DND-41 (cell line): ENCODE results near the gene ERBB4.

ENCODE experiments used
- ATAC-seq: fragments of 200-7000 bp; cut with Tn5 transposase; 3 replicates; pipeline ENCODE4 v1.9.1; 2021; ENCODE audit warnings: low read depth; ENCODE audit not compliant: insufficient read depth
- DNase-seq: peaks from one replicate; pipeline ENCODE4 v3.0.0-alpha.2; 2020
- H2AFZ ChIP-seq: 2 replicates; pipeline ENCODE4 v1.6.0; 2012; ENCODE audit warnings: low read depth, low read length
- H3K27ac ChIP-seq: 2 replicates; pipeline ENCODE4 v1.5.1; 2012; ENCODE audit warnings: low read length, inconsistent platforms
- H3K27me3 ChIP-seq: fragments of 200-600 bp; sonication (generic); 2 replicates; pipeline ENCODE4 v1.6.0; 2012; ENCODE audit warnings: low read length, mild to moderate bottlenecking, inconsistent platforms; ENCODE audit not compliant: insufficient read depth, poor library complexity
- H3K36me3 ChIP-seq: 2 replicates; pipeline ENCODE4 v1.5.1; 2012; ENCODE audit warnings: low read length, inconsistent platforms; ENCODE audit not compliant: insufficient read depth
- H3K4me1 ChIP-seq: 2 replicates; pipeline ENCODE4 v1.5.1; 2012; ENCODE audit warnings: mild to moderate bottlenecking, low read length; ENCODE audit not compliant: insufficient read depth
- H3K4me2 ChIP-seq: 2 replicates; pipeline ENCODE4 v1.6.0; 2012; ENCODE audit warnings: mild to moderate bottlenecking, moderate library complexity, low read length, inconsistent platforms; ENCODE audit not compliant: insufficient read depth
- H3K4me3 ChIP-seq, 2 experiments: fragments of 200-600 bp in 1 of 2; shearing (Covaris generic) in 1 of 2; 2 replicates each; pipeline ENCODE4 v1.5.1; 2012 to 2016; ENCODE audit warnings: inconsistent platforms in 2 of 2, low read length in 2 of 2, mild to moderate bottlenecking in 2 of 2, low read depth in 1 of 2, moderate library complexity in 1 of 2
- H3K79me2 ChIP-seq: 2 replicates; pipeline ENCODE4 v1.6.0; 2012; ENCODE audit warnings: low read length, inconsistent platforms; ENCODE audit not compliant: insufficient read depth
- H3K9ac ChIP-seq: 2 replicates; pipeline ENCODE4 v1.6.0; 2012; ENCODE audit warnings: low read depth, mild to moderate bottlenecking, inconsistent platforms, low read length, moderate library complexity
- H3K9me3 ChIP-seq: 2 replicates; pipeline ENCODE4 v1.5.1; 2012; ENCODE audit warnings: low read length, moderate library complexity, mild to moderate bottlenecking, inconsistent platforms; ENCODE audit not compliant: insufficient read depth, severe bottlenecking
- H4K20me1 ChIP-seq: 2 replicates; pipeline ENCODE4 v1.6.0; 2012; ENCODE audit warnings: low read length; ENCODE audit not compliant: insufficient read depth
- CTCF ChIP-seq: IDR thresholded peaks from 2 replicates; pipeline ENCODE4 v1.5.1; 2012; ENCODE audit warnings: borderline replicate concordance, low read length, moderate library complexity, mild to moderate bottlenecking; ENCODE audit not compliant: poor library complexity, severe bottlenecking; ENCODE audit errors: extremely low read depth
- EZH2 ChIP-seq: IDR thresholded peaks from 3 replicates; pipeline ENCODE4 v1.6.1; 2012; ENCODE audit warnings: borderline replicate concordance, low read depth, mild to moderate bottlenecking, moderate library complexity, low read length, inconsistent platforms; ENCODE audit not compliant: severe bottlenecking

The ERBB4 gene

DNA sequence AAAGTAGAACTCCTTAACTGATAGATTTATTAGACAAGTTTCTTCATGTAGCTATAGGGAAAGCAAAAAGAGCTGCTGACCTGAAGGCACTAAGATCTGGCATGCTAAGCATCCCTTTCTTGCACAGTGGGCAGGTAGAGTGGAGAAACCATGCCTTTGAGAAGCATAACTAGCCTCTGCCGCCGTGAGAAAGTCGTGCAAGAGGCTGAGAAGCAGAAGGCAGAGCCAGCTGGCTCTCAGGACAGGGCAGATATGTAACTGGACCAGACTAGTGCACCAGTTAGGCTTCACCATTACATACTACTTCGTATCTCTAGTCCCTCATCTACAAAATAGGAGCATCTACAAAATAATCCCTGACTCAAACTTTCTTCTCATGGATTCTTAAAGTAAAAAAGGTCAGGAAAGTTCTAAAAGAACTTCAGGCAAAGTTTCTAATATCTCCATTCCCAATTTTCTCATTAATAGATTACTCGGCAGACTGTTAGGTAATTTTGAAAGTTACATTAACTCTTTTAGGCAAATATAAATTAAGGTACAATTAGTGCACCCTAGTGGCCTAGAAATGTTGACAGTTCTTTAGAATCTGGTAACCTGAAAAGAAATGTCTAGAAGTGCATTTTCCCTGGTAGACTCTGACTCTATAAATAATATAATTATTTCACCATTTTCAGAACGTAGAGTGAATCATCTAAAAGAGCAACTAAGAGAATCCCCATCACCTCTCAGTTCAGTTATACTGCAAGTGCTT is 10.3 kb downstream of the ERBB4 start:
- Histone ChIP-seq H3K36me3 (no peaks in the 10 kb centered on the region), H4K20me1 (no peaks in the 10 kb centered on the region), H3K4me2 (no peak overlapping the region), H2AFZ (no peak overlapping the region), H3K27ac (no peak overlapping the region), H3K4me1 (no peaks in the 10 kb centered on the region), H3K9me3 (no peaks in the 10 kb centered on the region), H3K4me3 (no peak overlapping the region), H3K27me3 (no peaks in the 10 kb centered on the region), H3K9ac (no peak overlapping the region), H3K79me2 (no peaks in the 10 kb centered on the region)
- DNase-seq (no peak), ATAC-seq (no peak)
- no peak for TF ChIP-seq CTCF
- no peak for TF ChIP-seq EZH2

GRCh38 chr2:212526059-212526458 is 12.5 kb downstream of the ERBB4 start:
- DNase-seq, result no peak
- ATAC-seq, result no peak
- H3K27ac ChIP-seq, result no peak overlapping the region

GRCh38 chr2:212523756-212524155 is 14.8 kb downstream of the ERBB4 start:
- Histone ChIP-seq H3K9ac (no peak overlapping the region), H3K4me1 (no peaks in the 10 kb centered on the region), H3K4me2 (no peak overlapping the region), H3K79me2 (no peaks in the 10 kb centered on the region), H4K20me1 (no peaks in the 10 kb centered on the region), H3K4me3 (no peak overlapping the region), H2AFZ (no peak overlapping the region), H3K36me3 (no peaks in the 10 kb centered on the region), H3K27ac (no peak overlapping the region), H3K27me3 (no peaks in the 10 kb centered on the region), H3K9me3 (no peaks in the 10 kb centered on the region)
- DNase-seq (no peak), ATAC-seq (no peak)
- no peak for TF ChIP-seq CTCF

More at GRCh38 chr2:212526059-212526458, 12.5 kb downstream of the ERBB4 start:
- Histone ChIP-seq H3K4me1 (no peaks in the 10 kb centered on the region), H3K9ac (no peak overlapping the region), H3K27me3 (no peaks in the 10 kb centered on the region), H3K4me2 (no peak overlapping the region), H3K79me2 (no peaks in the 10 kb centered on the region), H3K9me3 (no peaks in the 10 kb centered on the region), H3K36me3 (no peaks in the 10 kb centered on the region), H4K20me1 (no peaks in the 10 kb centered on the region), H2AFZ (no peak overlapping the region), H3K4me3 (no peak overlapping the region)
- no peak for TF ChIP-seq EZH2

- TF ChIP-seq EZH2, result no peak
- TF ChIP-seq CTCF, result peak; percentile 38
- ATAC-seq, result no peak
- no peaks in the 10 kb centered on the region for H3K4me1 ChIP-seq
- no peak overlapping the region for H2AFZ ChIP-seq
- no peaks in the 10 kb centered on the region for H3K27me3 ChIP-seq
- no peak overlapping the region for H3K4me3 ChIP-seq
- no peaks in the 10 kb centered on the region for H3K9me3 ChIP-seq
- no peak overlapping the region for H3K9ac ChIP-seq
- no peak overlapping the region for H3K27ac ChIP-seq
- no peaks in the 10 kb centered on the region for H4K20me1 ChIP-seq
- no peaks in the 10 kb centered on the region for H3K79me2 ChIP-seq
- no peak overlapping the region for H3K4me2 ChIP-seq
- no peaks in the 10 kb centered on the region for H3K36me3 ChIP-seq
- DNase-seq, result no peak
These were observed 18.3 kb downstream of the ERBB4 start for GRCh38 chr2:212520340-212520739.
